Neuronal stem cell (in vitro differentiated cells): ENCODE data around the gene CD40.

Experiments
- DNase-seq: peaks from one replicate; pipeline ENCODE4 v3.0.0-alpha.2; 2013; ENCODE audit warnings: low spot score
- H2AFZ ChIP-seq: one replicate; pipeline ENCODE4 v1.6.1; 2013; ENCODE audit warnings: mild to moderate bottlenecking, low read length, inconsistent platforms
- H2AK5ac ChIP-seq: 2 replicates; pipeline ENCODE4 v1.6.1; 2013; ENCODE audit warnings: low read depth, mild to moderate bottlenecking, inconsistent platforms, low read length, moderate library complexity, mixed read lengths
- H2BK120ac ChIP-seq: 2 replicates; pipeline ENCODE4 v1.6.1; 2013; ENCODE audit warnings: low read depth, mild to moderate bottlenecking, inconsistent platforms, low read length, moderate library complexity, mixed read lengths
- H2BK12ac ChIP-seq: one replicate; pipeline ENCODE4 v1.6.1; 2013; ENCODE audit warnings: low read length, inconsistent platforms
- H2BK15ac ChIP-seq: 2 replicates; pipeline ENCODE4 v1.6.1; 2013; ENCODE audit warnings: mild to moderate bottlenecking, low read length, inconsistent platforms, mixed read lengths
- H2BK5ac ChIP-seq: one replicate; pipeline ENCODE4 v1.6.1; 2013; ENCODE audit warnings: inconsistent platforms, mild to moderate bottlenecking, low read length, moderate library complexity
- H3K14ac ChIP-seq: one replicate; pipeline ENCODE4 v1.6.1; 2013; ENCODE audit warnings: low read length, inconsistent platforms
- H3K18ac ChIP-seq: 2 replicates; pipeline ENCODE4 v1.6.1; 2013; ENCODE audit warnings: low read length, inconsistent platforms
- H3K23ac ChIP-seq: 2 replicates; pipeline ENCODE4 v1.6.1; 2013; ENCODE audit warnings: low read depth, mild to moderate bottlenecking, mixed read lengths, low read length, inconsistent platforms; ENCODE audit not compliant: poor library complexity
- H3K27ac ChIP-seq: replicated peaks from 3 replicates; pipeline ENCODE4 v1.5.1; 2013; ENCODE audit warnings: low read length, inconsistent platforms
- H3K27me3 ChIP-seq, 3 experiments: 2 replicates each; pipeline ENCODE4 v1.6.1; 2013; ENCODE audit warnings: low read length in 3 of 3, mild to moderate bottlenecking in 2 of 3, inconsistent platforms in 1 of 3, low read depth in 1 of 3, mixed read lengths in 1 of 3, moderate library complexity in 1 of 3; ENCODE audit not compliant: control insufficient read depth in 3 of 3, insufficient read depth in 3 of 3
- H3K36me3 ChIP-seq, 2 donors: replicated peaks in 1 of 2; 2 replicates each; pipeline ENCODE4 v1.6.1; 2013; ENCODE audit warnings: low read length in 2 of 2; ENCODE audit not compliant: control insufficient read depth in 2 of 2, insufficient read depth in 2 of 2
- H3K4ac ChIP-seq: 2 replicates; pipeline ENCODE4 v1.6.1; 2013; ENCODE audit warnings: inconsistent platforms, mild to moderate bottlenecking, low read length, moderate library complexity
- H3K4me1 ChIP-seq, 2 donors: 1 replicate in 1 of 2; 2 replicates in 1 of 2; pipeline ENCODE4 v1.6.1; 2013; ENCODE audit warnings: low read length in 2 of 2, low read depth in 1 of 2; ENCODE audit not compliant: control insufficient read depth in 2 of 2, insufficient read depth in 1 of 2
- H3K4me2 ChIP-seq: one replicate; pipeline ENCODE4 v1.6.1; 2013; ENCODE audit warnings: mild to moderate bottlenecking, low read length, inconsistent platforms; ENCODE audit not compliant: insufficient read depth, poor library complexity, severe bottlenecking
- H3K4me3 ChIP-seq, 2 donors: 2 replicates each; pipeline ENCODE4 v1.5.1; 2013; ENCODE audit warnings: low read length in 2 of 2, mild to moderate bottlenecking in 2 of 2, inconsistent platforms in 1 of 2, moderate library complexity in 1 of 2
- H3K79me1 ChIP-seq: one replicate; pipeline ENCODE4 v1.6.1; 2013; ENCODE audit warnings: low read depth, mild to moderate bottlenecking, inconsistent platforms, low read length, moderate library complexity
- H3K9ac ChIP-seq: one replicate; pipeline ENCODE4 v1.6.1; 2013; ENCODE audit warnings: mild to moderate bottlenecking, low read depth, low read length, inconsistent platforms; ENCODE audit not compliant: poor library complexity
- H3K9me3 ChIP-seq, 2 donors: replicated peaks in 1 of 2; 2 replicates each; pipeline versions ENCODE3 to v1.6.1; 2013; ENCODE audit warnings: low read length in 2 of 2, mild to moderate bottlenecking in 2 of 2, inconsistent platforms in 1 of 2, low read depth in 1 of 2, mixed read lengths in 1 of 2, moderate library complexity in 1 of 2; ENCODE audit not compliant: control insufficient read depth in 2 of 2, insufficient read depth in 1 of 2
- H4K8ac ChIP-seq: one replicate; pipeline ENCODE4 v1.6.1; 2013; ENCODE audit warnings: low read depth, mild to moderate bottlenecking, inconsistent platforms, low read length, moderate library complexity
- H4K91ac ChIP-seq: one replicate; pipeline ENCODE4 v1.6.1; 2013; ENCODE audit warnings: low read length, low read depth, mild to moderate bottlenecking, inconsistent platforms; ENCODE audit not compliant: poor library complexity
- WGBS, 2 donors: extraction: QIAGEN DNeasy Blood & Tissue Kit; methylation state at CpG; one replicate each; pipeline ENCODE4 v1.1.7; 2013; ENCODE audit warnings: missing lambda C conversion rate in 2 of 2, mixed read lengths in 1 of 2; ENCODE audit not compliant: insufficient read length in 2 of 2, insufficient replicate concordance in 1 of 2; ENCODE audit errors: extremely low coverage in 2 of 2; 5-methylcytosine and 5-hydroxymethylcytosine counted together

Gene CD40

DNA sequence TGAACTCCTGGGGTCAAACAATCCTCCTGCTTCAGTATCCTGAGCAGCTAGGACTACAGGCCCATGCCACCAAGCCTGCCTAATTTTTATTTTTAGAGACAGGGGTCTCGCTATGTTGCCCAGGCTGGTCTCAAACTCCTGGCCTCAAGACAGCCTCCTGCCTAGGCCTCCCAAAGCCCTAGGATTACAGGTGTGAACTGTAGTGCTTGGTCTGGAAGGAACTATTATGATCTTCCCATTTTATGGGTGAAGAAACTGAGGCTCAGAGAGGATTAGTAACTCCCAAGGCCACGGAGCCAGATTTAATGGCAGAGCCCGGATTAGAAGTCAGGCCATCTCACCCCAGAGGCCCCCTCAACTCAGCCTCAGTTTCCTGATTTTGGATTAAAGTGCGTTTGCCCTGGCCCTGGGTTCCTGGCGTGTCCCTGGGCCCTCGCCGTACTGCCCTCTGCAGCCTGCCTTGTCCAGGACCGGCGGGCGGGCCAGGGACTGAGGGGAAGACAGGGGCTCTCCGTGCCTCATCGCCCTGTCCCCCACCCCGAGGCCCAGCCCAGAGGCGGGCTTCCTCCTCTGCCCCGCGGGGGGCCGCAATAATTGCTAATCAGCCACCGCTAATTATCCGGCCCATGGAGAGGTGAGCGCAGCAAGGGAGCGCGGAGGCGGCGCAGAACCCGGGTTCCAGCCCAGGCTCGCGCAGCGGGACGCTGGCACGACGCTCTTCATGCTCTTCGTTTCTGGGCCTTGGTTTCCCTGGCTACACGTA, 34.9 kb downstream of the CD40 start:
- Histone ChIP-seq H2BK120ac (no peak overlapping the region), H3K4me2 (no peak overlapping the region), H3K14ac (no peak overlapping the region), H3K4me1 (peaks cover 0 to 2% of the 10 kb centered on the region in 2 donors), H3K79me1 (no peaks in the 10 kb centered on the region), H3K9ac (no peak overlapping the region), H2AK5ac (no peak overlapping the region), H3K27me3 (peaks cover 0 to 38% (median 0%) of the 10 kb centered on the region in 3 experiments), H2BK12ac (no peak overlapping the region), H3K9me3 (no peaks in the 10 kb centered on the region), H2BK5ac (no peak overlapping the region), H4K8ac (no peak overlapping the region), H2AFZ (no peak overlapping the region), H3K23ac (no peak overlapping the region), H3K27ac (no peak overlapping the region), H3K36me3 (no peaks in the 10 kb centered on the region), H3K4ac (no peak overlapping the region), H2BK15ac (no peak overlapping the region), H3K4me3 (no peak overlapping the region), H3K18ac (no peak overlapping the region), H4K91ac (no peak overlapping the region)
- DNase-seq: no peak
- WGBS, 2 donors: no CpG with 5 or more reads among the region's 33 CpGs

DNA sequence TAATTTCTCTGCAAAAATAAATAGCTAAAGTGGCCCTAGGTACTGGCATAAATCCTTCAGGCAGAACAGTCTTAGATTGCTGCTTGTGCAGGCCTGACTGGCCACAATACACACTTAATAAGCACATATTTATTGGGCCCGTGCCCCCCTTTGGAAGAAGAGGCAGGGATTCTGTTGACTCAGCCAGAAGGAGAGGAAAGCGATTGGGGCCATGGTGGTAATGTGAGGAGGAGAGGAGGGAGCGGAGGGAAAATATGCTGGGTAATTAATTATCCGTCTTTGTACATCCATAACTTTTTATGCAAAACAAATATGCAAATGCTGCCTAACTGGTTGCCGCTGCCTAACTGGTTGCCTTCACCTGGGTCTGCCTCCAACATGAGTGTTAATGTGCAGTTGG, 36.2 kb downstream of the CD40 start:
- Histone ChIP-seq H3K79me1 (no peaks in the 10 kb centered on the region), H3K23ac (no peak overlapping the region), H2BK5ac (no peak overlapping the region), H3K4me3 (no peak overlapping the region), H2BK12ac (no peak overlapping the region), H3K4me1 (peaks cover 0 to 3% of the 10 kb centered on the region in 2 donors), H3K27ac (no peak overlapping the region), H3K14ac (no peak overlapping the region), H3K9ac (no peak overlapping the region), H2AK5ac (no peak overlapping the region), H3K4me2 (no peak overlapping the region), H2BK120ac (no peak overlapping the region), H4K91ac (no peak overlapping the region), H2AFZ (no peak overlapping the region), H3K27me3 (peaks cover 0 to 39% (median 0%) of the 10 kb centered on the region in 3 experiments), H3K18ac (no peak overlapping the region), H2BK15ac (no peak overlapping the region), H3K4ac (no peak overlapping the region), H3K9me3 (no peaks in the 10 kb centered on the region), H3K36me3 (no peaks in the 10 kb centered on the region), H4K8ac (no peak overlapping the region)
- WGBS, 2 donors: no CpG with 5 or more reads among the region's 5 CpGs
- DNase-seq: no peak

DNA sequence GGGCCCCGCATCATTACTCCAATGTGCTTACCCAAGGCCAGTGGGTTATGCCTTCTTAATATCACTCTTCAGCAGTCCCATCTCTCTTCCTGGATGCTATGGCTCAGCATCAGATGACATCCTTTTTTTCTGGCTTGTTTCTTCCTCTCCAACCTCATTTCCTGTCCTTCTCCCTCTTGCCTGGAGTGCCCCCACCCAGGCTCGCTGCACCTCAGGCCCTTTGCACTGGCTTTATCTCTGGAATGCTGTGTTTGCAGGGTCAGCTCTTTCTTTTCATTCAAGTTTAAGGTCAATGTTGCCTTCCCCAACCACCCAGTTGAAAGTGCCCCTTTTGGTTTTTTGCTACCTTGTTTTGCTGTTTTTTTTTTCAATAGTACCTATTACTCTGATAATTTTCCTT, 36.7 kb downstream of the CD40 start:
- no peak overlapping the region for H3K27ac ChIP-seq
- no peak overlapping the region for H3K4me2 ChIP-seq
- no peak overlapping the region for H2BK5ac ChIP-seq
- H3K36me3 ChIP-seq: no peaks in the 10 kb centered on the region
- H3K4me1 ChIP-seq: peaks cover 0 to 3% of the 10 kb centered on the region in 2 donors
- no peak overlapping the region for H2AFZ ChIP-seq
- H3K4ac ChIP-seq: no peak overlapping the region
- DNase-seq: no peak
- H3K27me3 ChIP-seq: peaks cover 0 to 39% (median 0%) of the 10 kb centered on the region in 3 experiments
- H4K8ac ChIP-seq: no peak overlapping the region
- H3K79me1 ChIP-seq: no peaks in the 10 kb centered on the region
- no peak overlapping the region for H3K14ac ChIP-seq
- peak overlapping the region; percentile 22 for H2AK5ac ChIP-seq
- no peaks in the 10 kb centered on the region for H3K9me3 ChIP-seq
- no peak overlapping the region for H2BK15ac ChIP-seq
- H2BK12ac ChIP-seq: no peak overlapping the region
- no peak overlapping the region for H3K9ac ChIP-seq
- no peak overlapping the region for H2BK120ac ChIP-seq
- WGBS, 2 donors: no CpG with 5 or more reads among the region's 2 CpGs
- peak overlapping the region; percentile 7 for H3K18ac ChIP-seq
- H4K91ac ChIP-seq: no peak overlapping the region
- H3K4me3 ChIP-seq: no peak overlapping the region
- H3K23ac ChIP-seq: no peak overlapping the region

DNA sequence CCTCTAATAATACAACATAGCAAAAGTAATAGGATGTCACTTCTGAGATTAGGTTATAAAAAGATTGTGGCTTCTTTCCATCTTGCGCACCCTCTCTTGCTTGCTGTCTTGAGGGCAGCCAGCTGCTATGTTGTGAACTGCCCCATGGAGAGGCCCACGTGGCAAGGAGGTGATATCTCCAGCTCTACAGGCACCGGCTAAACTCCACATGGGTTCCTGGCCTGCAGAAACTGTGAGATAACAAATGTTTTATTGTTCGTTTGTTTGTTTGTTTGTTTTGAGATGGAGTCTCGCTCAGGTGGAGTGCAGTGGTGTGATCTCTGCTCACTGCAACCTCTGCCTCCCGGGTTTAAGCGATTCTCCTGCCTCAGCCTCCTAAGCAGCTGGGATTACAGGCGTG, 38.0 kb downstream of the CD40 start:
- Histone ChIP-seq H4K8ac (no peak overlapping the region), H3K36me3 (no peaks in the 10 kb centered on the region), H3K27me3 (peaks cover 0 to 50% (median 0%) of the 10 kb centered on the region in 3 experiments), H3K18ac (no peak overlapping the region), H2BK12ac (no peak overlapping the region), H3K27ac (no peak overlapping the region), H3K9ac (no peak overlapping the region), H2BK15ac (no peak overlapping the region), H3K14ac (no peak overlapping the region), H3K9me3 (no peaks in the 10 kb centered on the region), H3K4me2 (no peak overlapping the region), H3K4ac (no peak overlapping the region), H3K23ac (no peak overlapping the region), H3K4me1 (peaks cover 0 to 3% of the 10 kb centered on the region in 2 donors), H2AFZ (no peak overlapping the region), H2BK120ac (no peak overlapping the region), H2AK5ac (no peak overlapping the region), H3K4me3 (no peak overlapping the region), H2BK5ac (no peak overlapping the region), H4K91ac (no peak overlapping the region), H3K79me1 (no peaks in the 10 kb centered on the region)
- no CpG with 5 or more reads among the region's 8 CpGs for WGBS, 2 donors
- no peak for DNase-seq
